ENCODE results near the gene CYB561D2.
"Not testable (repeated sequence)": the region's sequence is repeated elsewhere in the genome, so short reads cannot be mapped to it uniquely, and the experiment has no call there.

CYB561D2 gene

GRCh38 chr3:50350527-50351322 is at the start of gene CYB561D2, which contains the start of gene NPRL2:
TSS of gene CYB561D2 (plus strand) at chr3:50350862. CDS start at chr3:50351434, 572 bp downstream.
TSS of gene NPRL2 (minus strand) at chr3:50350775. CDS start at chr3:50350652, 123 bp downstream.
- TF ChIP-seq CTCF (IDR thresholded peaks at IDR 0.05; ENCODE audit: low read depth, low read length): no peak

DNA sequence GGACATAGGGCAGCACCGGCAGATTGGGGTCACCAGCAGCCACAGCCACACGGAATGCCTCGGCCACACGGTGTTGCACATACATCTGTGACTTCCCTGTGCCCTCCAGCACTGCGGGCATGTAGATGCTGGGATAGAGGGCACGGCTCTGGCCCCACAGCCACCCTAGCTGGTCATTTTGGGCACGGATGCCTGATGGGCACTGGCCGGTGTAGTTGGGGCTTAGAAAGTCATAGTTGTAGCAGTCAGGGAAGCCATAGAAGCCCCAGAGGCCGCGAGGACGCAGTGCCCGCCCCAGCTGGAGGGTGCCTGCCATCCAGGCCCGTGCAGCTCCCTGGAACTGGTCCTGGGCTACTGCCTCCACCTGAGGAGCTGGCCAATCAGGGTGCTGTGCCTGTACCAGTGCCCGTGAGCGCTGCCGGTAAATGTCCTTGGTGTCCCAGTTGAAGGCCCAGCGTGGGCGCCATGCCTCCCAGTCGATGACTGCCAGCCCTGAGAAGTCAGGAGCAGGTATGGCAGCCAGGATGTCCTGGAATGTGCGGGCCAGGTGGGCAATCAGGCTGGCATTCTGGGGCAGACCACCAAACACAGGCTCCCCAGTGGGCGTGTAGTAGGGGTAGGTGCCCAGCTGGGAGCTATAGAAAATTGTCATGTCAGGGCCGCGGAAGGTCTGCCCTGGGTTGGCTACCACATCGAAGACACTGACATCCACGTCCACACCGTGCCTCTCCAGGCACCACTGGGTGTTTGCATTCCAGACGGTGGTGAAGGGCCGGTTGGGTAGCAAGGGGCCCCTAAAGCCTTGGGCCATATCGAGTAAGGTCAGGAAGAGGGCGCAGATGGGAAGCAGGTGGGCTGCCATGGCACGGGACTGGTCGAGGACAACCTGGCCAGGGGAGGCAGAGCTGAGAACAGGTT is 48.3 kb upstream of the CYB561D2 start:
- no peak overlapping the region for H3K4me3 ChIP-seq (ENCODE audit: low read depth, low read length)
- no peak for TF ChIP-seq CTCF (IDR thresholded peaks at IDR 0.05; ENCODE audit: low read depth, low read length)

More at GRCh38 chr3:50350527-50351322, at the start of gene CYB561D2, which contains the start of gene NPRL2:
- peak within 1 kb of the TSS; percentile 72 for H3K4me3 ChIP-seq (ENCODE audit: low read depth, low read length)

DNA sequence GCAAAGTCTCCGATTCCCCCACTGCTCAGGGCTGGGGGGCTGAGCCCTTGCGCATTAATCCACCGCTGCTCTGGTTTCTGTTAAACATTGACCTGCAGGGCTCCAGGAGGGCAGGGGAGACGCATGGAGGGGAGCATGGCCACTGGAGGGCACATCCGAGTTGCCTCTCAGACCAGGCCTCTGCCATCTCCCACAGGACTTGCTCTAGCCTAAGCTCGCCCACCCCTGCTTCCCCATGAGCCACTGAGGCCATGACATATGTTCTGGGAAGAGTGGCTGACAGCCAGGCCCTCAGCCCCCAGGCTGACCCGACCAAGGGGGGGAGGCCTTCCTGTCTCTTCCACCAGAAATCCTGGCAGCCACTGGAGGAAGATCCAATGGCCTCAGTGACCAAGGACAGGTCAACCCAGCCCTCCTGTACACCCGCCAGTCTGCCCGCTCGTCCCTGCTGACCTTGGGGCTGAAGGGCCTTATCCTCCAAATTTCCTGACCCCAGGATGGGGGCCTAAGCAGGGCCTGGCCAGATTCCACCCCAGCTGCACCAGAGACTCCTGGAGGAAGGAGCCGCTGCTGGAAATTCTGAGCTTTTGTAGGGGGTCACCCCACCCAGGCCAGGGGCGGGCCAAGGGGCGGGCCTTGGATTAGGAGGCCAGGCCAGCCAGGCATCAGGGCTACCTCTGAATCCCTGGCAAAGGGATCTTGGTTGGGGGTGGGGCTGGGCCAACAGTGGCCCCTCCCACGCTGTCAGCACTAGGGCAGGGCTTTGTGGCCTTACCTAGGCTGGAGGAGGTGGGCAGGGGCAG is 47.4 kb upstream of the CYB561D2 start, which contains the start of gene HYAL1:
TSS of gene HYAL1 (minus strand) at position 562 of the 803 bp plus-strand sequence. CDS start 618 bp downstream, outside the sequence.
- H3K4me3 ChIP-seq (ENCODE audit: low read depth, low read length): no peak within 1 kb of the TSS
- TF ChIP-seq CTCF (IDR thresholded peaks at IDR 0.05; ENCODE audit: low read depth, low read length): no peak

DNA sequence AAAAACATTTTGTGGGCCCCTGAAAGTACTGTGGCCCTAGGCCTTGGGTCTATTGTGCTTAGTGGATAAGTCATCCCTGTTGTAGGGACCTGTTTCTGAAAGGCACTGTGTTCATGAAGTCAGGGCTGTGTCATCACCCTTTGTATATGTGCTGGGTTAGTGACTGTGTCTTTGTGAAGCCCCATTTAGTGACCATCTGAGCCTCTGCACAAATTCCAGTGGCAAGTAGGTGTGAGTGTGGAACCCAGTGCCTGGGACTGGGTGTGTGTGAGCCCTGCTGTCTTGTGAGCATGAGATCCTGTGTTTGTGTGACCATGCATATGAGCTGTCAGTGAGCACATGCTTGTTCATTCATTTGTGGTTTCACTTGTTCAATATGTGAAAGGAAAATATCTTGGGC is 46.1 kb upstream of the CYB561D2 start:
- TF ChIP-seq CTCF (IDR thresholded peaks at IDR 0.05; ENCODE audit: low read depth, low read length): no peak
- H3K4me3 ChIP-seq (ENCODE audit: low read depth, low read length): no peak overlapping the region

DNA sequence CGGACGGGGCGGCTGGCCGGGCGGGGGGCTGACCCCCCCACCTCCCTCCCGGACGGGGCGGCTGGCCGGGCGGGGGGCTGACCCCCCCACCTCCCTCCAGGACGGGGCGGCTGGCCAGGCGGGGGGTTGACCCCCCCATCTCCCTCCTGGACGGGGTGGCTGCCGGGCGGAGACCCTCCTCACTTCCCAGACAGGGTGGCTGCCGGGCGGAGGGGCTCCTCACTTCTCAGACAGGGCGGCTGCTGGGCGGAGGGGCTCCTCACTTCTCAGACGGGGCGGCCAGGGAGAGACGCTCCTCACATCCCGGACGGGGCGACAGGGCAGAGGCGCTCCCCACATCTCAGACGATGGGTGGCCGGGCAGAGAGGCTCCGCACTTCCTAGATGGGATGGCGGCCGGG is 38.6 kb upstream of the CYB561D2 start:
- not testable (repeated sequence) for H3K4me3 ChIP-seq (ENCODE audit: low read depth, low read length)

- no peak for TF ChIP-seq CTCF (IDR thresholded peaks at IDR 0.05; ENCODE audit: low read depth, low read length)
- H3K4me3 ChIP-seq (ENCODE audit: low read depth, low read length): no peak overlapping the region
These were observed 36.3 kb upstream of the CYB561D2 start for GRCh38 chr3:50314342-50314741.

DNA sequence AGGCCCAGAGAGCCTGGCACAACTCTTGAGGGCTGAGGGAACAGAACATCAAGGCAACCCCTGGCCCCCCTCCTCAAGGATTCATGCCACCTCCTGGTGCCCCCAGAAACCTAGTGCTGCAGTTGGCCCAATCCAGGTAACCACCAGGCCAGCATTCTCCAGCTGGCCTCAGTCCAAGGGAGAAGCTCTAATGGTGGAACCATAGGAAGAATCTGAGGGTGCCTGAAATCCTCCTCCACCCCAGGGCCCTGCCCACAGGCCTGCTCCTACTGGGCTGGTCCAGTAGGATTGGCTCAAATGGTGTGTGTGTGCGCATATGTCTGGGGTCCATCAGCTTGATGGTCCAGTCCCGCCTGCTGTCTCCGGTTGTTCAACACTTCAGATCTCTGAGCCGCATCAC is 35.8 kb upstream of the CYB561D2 start:
- no peak overlapping the region for H3K4me3 ChIP-seq (ENCODE audit: low read depth, low read length)
- TF ChIP-seq CTCF (IDR thresholded peaks at IDR 0.05; ENCODE audit: low read depth, low read length): no peak

Measured in WI38 (cell line).